SU-DHL-6 (cell line): ENCODE data around the gene DHX15.

Source experiments
- H2AFZ ChIP-seq: fragments of 200-600 bp; sonication (generic); 2 replicates; pipeline ENCODE4 v1.6.1; 2014; ENCODE audit warnings: low read depth, mild to moderate bottlenecking, moderate library complexity, mixed read lengths, antibody characterized with exemption, low read length; ENCODE audit not compliant: severe bottlenecking
- H3F3A ChIP-seq: fragments of 200-600 bp; shearing (Covaris generic); 2 replicates; pipeline ENCODE4 v1.6.0; 2016; ENCODE audit warnings: antibody characterized with exemption, mild to moderate bottlenecking; ENCODE audit not compliant: insufficient read depth
- H3K27ac ChIP-seq: fragments of 200-600 bp; sonication (generic); 2 replicates; pipeline ENCODE4 v1.5.1; 2016; ENCODE audit warnings: low read depth, mild to moderate bottlenecking, low read length, moderate library complexity, mixed read lengths
- H3K27me3 ChIP-seq: fragments of 200-600 bp; sonication (generic), shearing (Covaris generic); 2 replicates; pipeline ENCODE4 v1.6.0; 2014; ENCODE audit warnings: mild to moderate bottlenecking, low read length
- H3K36me3 ChIP-seq: fragments of 200-600 bp; sonication (generic); 2 replicates; pipeline ENCODE4 v1.6.1; 2014; ENCODE audit warnings: mild to moderate bottlenecking, low read length, mixed read lengths
- H3K4me2 ChIP-seq: fragments of 300-600, 200-600 bp; shearing (Covaris generic), sonication (generic); 2 replicates; pipeline ENCODE4 v1.6.0; 2014; ENCODE audit warnings: low read length, low read depth, mild to moderate bottlenecking; ENCODE audit not compliant: poor library complexity, severe bottlenecking
- H3K4me3 ChIP-seq: fragments of 200-600 bp; sonication (generic); 2 replicates; pipeline ENCODE4 v1.5.1; 2014; ENCODE audit warnings: antibody characterized with exemption, low read length, mild to moderate bottlenecking, mixed read lengths; ENCODE audit not compliant: insufficient read depth, poor library complexity, severe bottlenecking
- H3K79me2 ChIP-seq: fragments of 200-600 bp; sonication (generic); 2 replicates; pipeline ENCODE4 v1.6.1; 2014; ENCODE audit warnings: mild to moderate bottlenecking, low read length, moderate library complexity; ENCODE audit not compliant: insufficient read depth
- H3K9ac ChIP-seq: fragments of 200-600 bp; sonication (generic); 2 replicates; pipeline ENCODE4 v1.7.0; 2014; ENCODE audit warnings: mild to moderate bottlenecking, low read length
- H3K9me2 ChIP-seq: fragments of 200-600 bp; sonication (generic); replicated peaks from 2 replicates; pipeline ENCODE4 v1.6.1; 2014; ENCODE audit warnings: low read length; ENCODE audit not compliant: insufficient read depth
- H3K9me3 ChIP-seq: fragments of 200-600 bp; sonication (generic); 2 replicates; pipeline ENCODE4 v1.6.1; 2014; ENCODE audit warnings: low read length, mixed read lengths; ENCODE audit not compliant: insufficient read depth
- H4K20me1 ChIP-seq: fragments of 200-600 bp; sonication (generic); 2 replicates; pipeline ENCODE4 v1.6.1; 2014; ENCODE audit warnings: low read depth, mild to moderate bottlenecking, antibody characterized with exemption, low read length, moderate library complexity, mixed read lengths
- EZH2phosphoT487 ChIP-seq: fragments of 200-600 bp; sonication (generic), shearing (Covaris generic); conservative IDR thresholded peaks from 2 replicates; pipeline ENCODE4 v1.6.1; 2018; ENCODE audit warnings: mild to moderate bottlenecking, antibody characterized with exemption, low read length, moderate library complexity, mixed read lengths
- TF ChIP-seq, protein P1 (sequence below): fragments of 200-600 bp; sonication (generic); IDR thresholded peaks from one replicate; pipeline ENCODE4 v1.5.1; 2017; ENCODE audit warnings: antibody characterized with exemption, mild to moderate bottlenecking, low read length, moderate library complexity; ENCODE audit not compliant: insufficient read depth, poor library complexity, severe bottlenecking

Gene DHX15

DNA sequence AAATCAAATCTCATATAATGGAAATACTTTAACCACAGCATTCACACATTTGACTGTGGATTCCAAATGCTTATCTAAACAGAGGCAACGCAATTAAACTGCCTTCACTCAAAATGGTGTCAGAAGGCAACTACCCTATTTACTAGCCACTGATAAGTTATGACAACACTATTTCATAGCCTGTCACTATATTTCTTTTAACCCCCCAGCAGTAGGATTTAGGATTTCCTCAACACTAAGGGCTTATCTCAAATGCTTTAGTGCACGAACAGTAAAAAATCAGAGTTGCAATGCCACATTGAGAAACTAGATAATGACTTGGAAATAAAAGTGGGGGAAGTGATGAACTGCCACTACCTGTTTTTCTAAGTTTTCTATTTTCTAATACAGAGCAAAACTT, 66.7 kb downstream of the DHX15 start:
- Histone ChIP-seq H3K27me3 (no peaks in the 10 kb centered on the region), H3K4me3 (no peak overlapping the region), H4K20me1 (peaks cover 3% of the 10 kb centered on the region; the same call in 1 of the 2 replicates), H3K9ac (no peak overlapping the region), H3K9me3 (no peaks in the 10 kb centered on the region), H3K36me3 (peaks cover 9% of the 10 kb centered on the region), H3K79me2 (peaks cover 5% of the 10 kb centered on the region; the same call in 1 of the 2 replicates), H2AFZ (no peak overlapping the region), H3K27ac (no peak overlapping the region), H3K9me2 (no peaks in the 10 kb centered on the region), H3K4me2 (no peak overlapping the region), H3F3A (peaks cover 6% of the 10 kb centered on the region; the same call in 1 of the 2 replicates)
- no peak for TF ChIP-seq EZH2phosphoT487
- TF ChIP-seq, protein P1, sequence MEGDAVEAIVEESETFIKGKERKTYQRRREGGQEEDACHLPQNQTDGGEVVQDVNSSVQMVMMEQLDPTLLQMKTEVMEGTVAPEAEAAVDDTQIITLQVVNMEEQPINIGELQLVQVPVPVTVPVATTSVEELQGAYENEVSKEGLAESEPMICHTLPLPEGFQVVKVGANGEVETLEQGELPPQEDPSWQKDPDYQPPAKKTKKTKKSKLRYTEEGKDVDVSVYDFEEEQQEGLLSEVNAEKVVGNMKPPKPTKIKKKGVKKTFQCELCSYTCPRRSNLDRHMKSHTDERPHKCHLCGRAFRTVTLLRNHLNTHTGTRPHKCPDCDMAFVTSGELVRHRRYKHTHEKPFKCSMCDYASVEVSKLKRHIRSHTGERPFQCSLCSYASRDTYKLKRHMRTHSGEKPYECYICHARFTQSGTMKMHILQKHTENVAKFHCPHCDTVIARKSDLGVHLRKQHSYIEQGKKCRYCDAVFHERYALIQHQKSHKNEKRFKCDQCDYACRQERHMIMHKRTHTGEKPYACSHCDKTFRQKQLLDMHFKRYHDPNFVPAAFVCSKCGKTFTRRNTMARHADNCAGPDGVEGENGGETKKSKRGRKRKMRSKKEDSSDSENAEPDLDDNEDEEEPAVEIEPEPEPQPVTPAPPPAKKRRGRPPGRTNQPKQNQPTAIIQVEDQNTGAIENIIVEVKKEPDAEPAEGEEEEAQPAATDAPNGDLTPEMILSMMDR, result no peak

- H3K9me3 ChIP-seq, result no peaks in the 10 kb centered on the region
- peaks cover 9% of the 10 kb centered on the region for H3K36me3 ChIP-seq
- H4K20me1 ChIP-seq, result peaks cover 6% of the 10 kb centered on the region
Measured at GRCh38 chr4:24516926-24517325, 67.4 kb downstream of the DHX15 start.

GRCh38 chr4:24515698-24516097, 68.7 kb downstream of the DHX15 start:
- H4K20me1 ChIP-seq, result peaks cover 6% of the 10 kb centered on the region
- H3K9me2 ChIP-seq, result no peaks in the 10 kb centered on the region
- peaks cover 9% of the 10 kb centered on the region for H3K36me3 ChIP-seq
- no peak overlapping the region for H2AFZ ChIP-seq
- no peak overlapping the region for H3K4me2 ChIP-seq
- peaks cover 6% of the 10 kb centered on the region; the same call in 1 of the 2 replicates for H3F3A ChIP-seq
- H3K4me3 ChIP-seq, result no peak overlapping the region
- no peaks in the 10 kb centered on the region for H3K9me3 ChIP-seq
- no peak for TF ChIP-seq EZH2phosphoT487
- TF ChIP-seq, protein P1, result no peak
- H3K27me3 ChIP-seq, result no peaks in the 10 kb centered on the region
- H3K27ac ChIP-seq, result no peak overlapping the region
- no peak overlapping the region for H3K9ac ChIP-seq
- H3K79me2 ChIP-seq, result no peaks in the 10 kb centered on the region; the same call in 1 of the 2 replicates

More at GRCh38 chr4:24516926-24517325, 67.4 kb downstream of the DHX15 start:
- no peak for TF ChIP-seq EZH2phosphoT487
- TF ChIP-seq, protein P1, result no peak
- Histone ChIP-seq H3K27ac (no peak overlapping the region), H3K9me2 (no peaks in the 10 kb centered on the region), H3K4me3 (no peak overlapping the region), H3K4me2 (no peak overlapping the region), H2AFZ (no peak overlapping the region), H3K27me3 (no peaks in the 10 kb centered on the region), H3K79me2 (no peaks in the 10 kb centered on the region; the same call in 1 of the 2 replicates), H3F3A (peaks cover 6% of the 10 kb centered on the region; the same call in 1 of the 2 replicates), H3K9ac (no peak overlapping the region)
